ENCODE measurements around the gene AKAP1.

AKAP1 gene

GRCh38 chr17:57091186-57091618 lies 6.2 kb downstream of the AKAP1 start:
- peak; percentile 55 to 94 for DNase-seq
- TF ChIP-seq, protein P1, sequence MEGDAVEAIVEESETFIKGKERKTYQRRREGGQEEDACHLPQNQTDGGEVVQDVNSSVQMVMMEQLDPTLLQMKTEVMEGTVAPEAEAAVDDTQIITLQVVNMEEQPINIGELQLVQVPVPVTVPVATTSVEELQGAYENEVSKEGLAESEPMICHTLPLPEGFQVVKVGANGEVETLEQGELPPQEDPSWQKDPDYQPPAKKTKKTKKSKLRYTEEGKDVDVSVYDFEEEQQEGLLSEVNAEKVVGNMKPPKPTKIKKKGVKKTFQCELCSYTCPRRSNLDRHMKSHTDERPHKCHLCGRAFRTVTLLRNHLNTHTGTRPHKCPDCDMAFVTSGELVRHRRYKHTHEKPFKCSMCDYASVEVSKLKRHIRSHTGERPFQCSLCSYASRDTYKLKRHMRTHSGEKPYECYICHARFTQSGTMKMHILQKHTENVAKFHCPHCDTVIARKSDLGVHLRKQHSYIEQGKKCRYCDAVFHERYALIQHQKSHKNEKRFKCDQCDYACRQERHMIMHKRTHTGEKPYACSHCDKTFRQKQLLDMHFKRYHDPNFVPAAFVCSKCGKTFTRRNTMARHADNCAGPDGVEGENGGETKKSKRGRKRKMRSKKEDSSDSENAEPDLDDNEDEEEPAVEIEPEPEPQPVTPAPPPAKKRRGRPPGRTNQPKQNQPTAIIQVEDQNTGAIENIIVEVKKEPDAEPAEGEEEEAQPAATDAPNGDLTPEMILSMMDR (IDR thresholded peaks at IDR 0.05), result no peak
- no peaks in the 10 kb centered on the region for H3K36me3 ChIP-seq
- H3K9me3 ChIP-seq, result no peaks in the 10 kb centered on the region
- H3K27me3 ChIP-seq, result no peaks in the 10 kb centered on the region
- intact Hi-C loops (cut with DNase I; ENCODE audit: low total_unique reads), result no loop called here
- H3K4me3 ChIP-seq, result peak overlapping the region; percentile 4 to 28
- peaks cover 5 to 95% (median 79%) of the 10 kb centered on the region in 4 donors for H3K4me1 ChIP-seq
- peak overlapping the region; percentile 92 to 98 for H3K27ac ChIP-seq

DNA sequence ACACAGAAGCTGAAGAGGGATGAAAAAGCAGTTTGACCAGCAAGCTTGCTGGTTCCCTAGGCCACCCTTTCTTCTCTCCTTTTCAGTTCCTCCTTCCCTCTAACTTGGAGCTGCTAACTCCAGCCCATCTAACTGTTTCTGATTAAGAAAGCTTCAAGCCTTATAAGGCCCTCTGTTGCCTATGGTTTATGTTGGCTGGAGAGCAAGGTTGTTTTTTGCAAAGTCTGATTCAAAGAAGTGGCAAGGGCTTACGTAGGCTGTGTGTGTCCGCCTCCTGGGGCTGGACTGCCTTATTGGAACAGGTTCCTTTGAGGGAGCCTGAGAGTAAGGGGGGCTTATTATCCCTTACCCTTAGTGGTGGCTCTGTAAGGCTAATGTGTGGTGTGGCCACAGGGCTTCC lies 7.1 kb downstream of the AKAP1 start:
- H3K27ac ChIP-seq, result peak overlapping the region; percentile 92 to 98
- intact Hi-C loops (cut with DNase I; ENCODE audit: low total_unique reads), result no loop called here
- H3K4me1 ChIP-seq, result peaks cover 5 to 98% (median 84%) of the 10 kb centered on the region in 4 donors
- H3K9me3 ChIP-seq, result no peaks in the 10 kb centered on the region
- no peaks in the 10 kb centered on the region for H3K27me3 ChIP-seq
- H3K4me3 ChIP-seq, result peak overlapping the region; percentile 11 to 28
- peak; percentile 71 to 89 for DNase-seq
- H3K36me3 ChIP-seq, result no peaks in the 10 kb centered on the region
- TF ChIP-seq, protein P1 (IDR thresholded peaks at IDR 0.05), result no peak

GRCh38 chr17:57092779-57093178 lies 7.7 kb downstream of the AKAP1 start:
- Histone ChIP-seq H3K4me3 (peak overlapping the region; percentile 11 to 26), H3K27ac (peak overlapping the region; percentile 92 to 98), H3K27me3 (no peaks in the 10 kb centered on the region), H3K9me3 (no peaks in the 10 kb centered on the region), H3K36me3 (no peaks in the 10 kb centered on the region), H3K4me1 (peaks cover 5 to 98% (median 83%) of the 10 kb centered on the region in 4 donors)
- DNase-seq, result peak; percentile 58 to 91
- TF ChIP-seq, protein P1 (IDR thresholded peaks at IDR 0.05), result no peak
- intact Hi-C loops (cut with DNase I; ENCODE audit: low total_unique reads), result no loop called here

- DNase-seq, result no peak
- H3K27me3 ChIP-seq, result no peaks in the 10 kb centered on the region
- intact Hi-C loops (cut with DNase I; ENCODE audit: low total_unique reads), result no loop called here
- no peaks in the 10 kb centered on the region for H3K9me3 ChIP-seq
- TF ChIP-seq, protein P1 (IDR thresholded peaks at IDR 0.05), result no peak
- peaks cover 1 to 98% (median 80%) of the 10 kb centered on the region in 4 donors for H3K4me1 ChIP-seq
- no peaks in the 10 kb centered on the region for H3K36me3 ChIP-seq
- H3K4me3 ChIP-seq, result no peak overlapping the region
- peak overlapping the region; percentile 92 to 98 for H3K27ac ChIP-seq
Measured at GRCh38 chr17:57096472-57097202, 11.6 kb downstream of the AKAP1 start.

GRCh38 chr17:57097832-57098421 lies 12.9 kb downstream of the AKAP1 start:
- Histone ChIP-seq H3K4me3 (no peak overlapping the region), H3K36me3 (no peaks in the 10 kb centered on the region), H3K27ac (peak overlapping the region; percentile 92 to 98), H3K9me3 (no peaks in the 10 kb centered on the region), H3K27me3 (no peaks in the 10 kb centered on the region), H3K4me1 (peaks cover 0 to 100% (median 75%) of the 10 kb centered on the region in 4 donors)
- intact Hi-C loops (cut with DNase I; ENCODE audit: low total_unique reads), result no loop called here
- TF ChIP-seq, protein P1 (IDR thresholded peaks at IDR 0.05), result no peak
- peak; percentile 56 to 87 for DNase-seq
